ENCODE data around the gene NIBAN1.
A peak's percentile ranks its signal among the peaks of the same experiment; 100 is the strongest.
"Not testable (repeated sequence)": the region's sequence is repeated elsewhere in the genome, so short reads cannot be mapped to it uniquely, and the experiment has no call there.

The NIBAN1 gene

DNA sequence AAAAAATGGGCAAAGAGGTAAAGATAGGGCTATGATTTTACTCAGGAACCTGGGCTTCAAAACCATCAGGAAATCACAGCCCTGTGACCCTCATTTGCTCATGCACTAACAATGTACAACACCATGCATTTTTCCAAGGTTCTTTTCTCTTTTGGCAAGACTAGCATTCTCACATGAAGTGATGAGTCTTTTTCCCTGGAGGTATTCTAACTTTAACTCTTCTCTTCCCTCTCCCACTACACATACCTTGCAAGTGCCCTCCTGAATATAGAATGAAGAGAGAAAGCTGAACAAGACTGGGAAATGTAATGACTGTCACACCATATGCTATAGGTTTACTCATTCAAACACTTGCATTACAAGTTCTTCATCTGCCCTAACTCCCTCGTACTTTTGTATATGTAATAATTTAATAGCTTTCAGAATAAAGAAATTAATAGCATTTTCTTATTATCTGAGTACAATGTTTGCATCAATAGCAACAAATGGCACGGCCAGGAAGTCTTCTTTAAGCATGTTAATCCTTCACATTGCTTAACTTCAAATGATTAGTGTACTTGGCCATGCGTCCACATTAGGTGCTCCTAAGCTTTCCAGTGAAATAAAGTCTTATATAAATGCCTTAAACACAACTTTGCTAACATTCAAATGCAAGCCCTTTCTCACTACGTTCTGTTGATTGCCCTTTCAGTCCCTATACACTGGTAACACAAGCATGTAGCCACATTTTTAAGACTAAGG is 1.8 kb downstream of the NIBAN1 start:
- no peak for DNase-seq

DNA sequence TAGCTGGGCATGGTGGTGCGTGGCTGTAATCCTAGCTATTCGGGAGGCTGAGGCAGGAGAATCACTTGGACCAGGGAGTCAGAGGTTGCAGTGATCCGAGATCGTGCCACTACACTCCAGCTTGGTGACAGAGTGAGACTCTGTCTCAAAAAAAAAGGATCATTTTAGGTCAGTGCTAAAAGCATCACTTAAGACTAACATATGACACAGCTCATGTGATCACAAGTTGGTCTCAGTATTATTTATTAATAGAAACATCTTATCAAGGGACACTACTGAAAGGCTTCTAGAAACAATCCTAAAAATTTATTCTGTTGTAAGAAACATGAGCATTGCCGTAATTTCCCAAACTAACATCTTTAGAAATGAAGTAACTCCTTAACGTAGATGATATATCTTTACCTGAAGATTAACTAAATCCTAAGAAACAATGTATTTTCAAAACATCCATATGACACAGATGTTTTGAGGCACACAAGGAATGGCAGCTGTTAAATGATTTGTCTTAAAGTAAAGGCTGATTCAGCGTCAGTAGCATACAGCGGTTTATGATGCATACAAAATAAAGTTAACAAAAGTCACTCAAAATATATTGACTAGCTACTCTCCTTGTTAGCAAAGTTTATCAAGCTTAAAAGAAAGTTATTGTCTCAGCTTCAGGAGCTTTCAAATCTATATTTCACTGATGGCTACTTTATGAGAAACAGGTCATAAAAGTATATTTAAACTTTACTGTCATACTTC is 2.6 kb downstream of the NIBAN1 start:
- DNase-seq: no peak

DNA sequence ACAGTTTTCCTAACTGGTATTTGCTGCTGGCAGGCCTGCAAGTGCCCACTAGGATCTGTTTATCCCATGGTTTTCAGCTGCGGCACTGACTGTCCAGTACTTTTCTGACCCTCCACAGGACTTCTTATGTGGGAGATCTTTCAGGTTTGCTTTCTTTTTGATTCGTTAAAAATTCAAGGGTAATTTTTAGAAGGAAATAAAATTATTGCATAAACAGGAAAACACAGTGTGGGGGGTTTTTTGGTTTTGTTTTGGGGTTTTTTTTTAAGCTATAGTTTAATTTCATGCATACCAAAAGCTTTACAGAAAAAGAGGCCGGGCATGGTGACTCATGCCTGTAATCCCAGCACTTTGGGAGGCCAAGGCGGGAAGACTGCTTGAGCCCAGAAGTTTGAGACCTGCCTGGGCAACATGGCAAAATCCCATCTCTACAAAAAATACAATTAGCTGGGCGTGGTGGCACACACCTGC is 3.6 kb downstream of the NIBAN1 start:
- no peak for DNase-seq

DNA sequence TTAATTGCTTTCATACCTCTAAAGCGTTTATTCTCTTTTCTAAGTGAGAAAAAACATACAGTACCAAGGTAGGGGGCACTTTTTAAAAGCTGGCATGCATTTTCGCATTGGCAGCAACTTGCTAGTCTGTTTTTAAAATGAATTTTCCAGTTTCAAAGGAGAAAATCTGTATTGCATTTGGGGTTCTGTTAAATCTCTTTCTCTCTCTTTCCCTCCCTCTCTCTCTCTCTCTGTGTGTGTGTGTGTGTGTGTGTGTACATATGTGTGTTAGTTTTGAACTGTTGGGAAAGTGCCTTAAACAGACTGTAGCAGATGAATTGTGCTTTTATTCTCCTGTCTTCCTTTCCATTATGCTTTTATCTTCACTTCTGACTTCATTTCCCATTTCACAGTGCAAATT is 7.3 kb downstream of the NIBAN1 start:
- peak; percentile 40 for DNase-seq

DNA sequence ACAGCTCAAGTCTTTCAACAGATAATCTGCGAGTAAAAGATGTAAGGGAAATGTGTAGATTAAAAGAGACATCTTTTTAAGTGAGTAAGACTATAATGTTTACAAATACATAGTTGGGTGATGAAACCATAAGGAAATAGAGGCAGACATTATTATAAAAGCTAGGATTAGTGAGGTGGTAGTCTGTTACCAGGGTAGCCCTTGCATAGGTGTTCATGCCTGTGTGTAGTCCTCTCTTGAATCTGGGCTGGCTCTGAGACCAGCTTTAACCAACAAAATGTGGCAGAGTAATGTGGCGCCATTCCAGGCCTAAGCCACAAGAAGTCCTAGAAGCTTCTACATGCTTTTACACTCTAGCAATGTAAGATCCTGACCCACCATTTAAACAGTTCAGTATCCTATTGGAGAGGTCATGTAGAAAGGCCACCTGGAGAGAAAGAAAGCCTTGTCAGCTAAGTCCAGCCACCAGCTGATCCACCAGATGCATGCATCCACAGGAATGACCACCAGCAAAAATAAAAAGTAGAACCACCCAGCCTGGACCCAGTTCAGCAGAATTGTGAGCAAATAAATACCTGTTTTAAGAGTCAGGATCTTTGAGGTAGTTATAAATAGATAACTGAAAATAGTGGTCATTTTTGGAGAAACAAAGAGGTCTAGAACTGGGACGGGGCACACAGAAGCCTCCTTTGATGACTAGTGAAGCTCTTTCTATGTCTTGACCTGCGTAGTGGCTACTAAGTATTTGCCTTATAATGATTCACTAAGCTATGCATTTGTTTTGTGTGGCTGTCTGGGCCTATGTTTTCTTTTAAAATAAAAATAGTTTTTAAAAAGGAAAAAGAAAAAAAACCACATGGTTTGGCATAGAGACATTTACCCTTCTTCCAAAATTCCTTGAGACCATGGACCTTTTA is 8.1 kb downstream of the NIBAN1 start:
- peak; percentile 33 for DNase-seq

DNA sequence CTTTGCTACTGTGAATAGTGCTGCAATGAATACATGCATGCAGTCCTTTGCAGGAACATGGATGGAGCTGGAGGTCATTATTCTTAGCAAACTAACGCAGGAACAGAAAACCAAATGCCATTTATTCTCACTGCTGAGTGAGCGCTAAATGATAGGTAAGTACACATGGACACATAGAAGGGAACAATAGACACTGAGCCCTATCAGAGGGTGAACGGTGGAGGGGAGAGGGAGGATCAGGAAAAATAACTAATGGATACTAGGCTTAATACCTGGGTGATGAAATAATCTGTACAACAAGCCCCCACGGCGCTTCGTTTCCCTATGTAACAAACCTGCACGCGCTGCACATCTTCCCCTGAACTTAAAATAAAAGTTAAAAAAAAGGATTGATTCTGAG is 8.9 kb downstream of the NIBAN1 start:
- no peak for DNase-seq

DNA sequence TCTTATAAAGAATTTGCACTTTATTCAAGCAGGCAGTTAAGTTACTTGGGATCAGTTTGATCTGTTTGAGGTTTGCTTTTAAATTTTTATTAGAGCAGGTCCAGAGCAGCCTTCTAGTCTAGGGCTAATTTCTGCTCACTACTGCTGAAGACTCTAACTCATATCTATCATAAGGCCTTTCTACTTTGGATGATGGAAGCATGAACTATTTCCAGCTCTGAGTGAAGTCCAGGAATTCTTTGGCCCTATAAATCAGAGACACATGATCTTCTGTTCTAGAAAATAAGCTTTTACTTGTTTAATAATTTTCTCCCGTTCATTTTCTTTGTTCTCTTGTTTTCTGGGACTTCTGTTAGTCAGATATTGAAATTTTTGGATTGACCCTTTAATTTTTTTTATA is 14.7 kb downstream of the NIBAN1 start:
- no peak for DNase-seq

DNA sequence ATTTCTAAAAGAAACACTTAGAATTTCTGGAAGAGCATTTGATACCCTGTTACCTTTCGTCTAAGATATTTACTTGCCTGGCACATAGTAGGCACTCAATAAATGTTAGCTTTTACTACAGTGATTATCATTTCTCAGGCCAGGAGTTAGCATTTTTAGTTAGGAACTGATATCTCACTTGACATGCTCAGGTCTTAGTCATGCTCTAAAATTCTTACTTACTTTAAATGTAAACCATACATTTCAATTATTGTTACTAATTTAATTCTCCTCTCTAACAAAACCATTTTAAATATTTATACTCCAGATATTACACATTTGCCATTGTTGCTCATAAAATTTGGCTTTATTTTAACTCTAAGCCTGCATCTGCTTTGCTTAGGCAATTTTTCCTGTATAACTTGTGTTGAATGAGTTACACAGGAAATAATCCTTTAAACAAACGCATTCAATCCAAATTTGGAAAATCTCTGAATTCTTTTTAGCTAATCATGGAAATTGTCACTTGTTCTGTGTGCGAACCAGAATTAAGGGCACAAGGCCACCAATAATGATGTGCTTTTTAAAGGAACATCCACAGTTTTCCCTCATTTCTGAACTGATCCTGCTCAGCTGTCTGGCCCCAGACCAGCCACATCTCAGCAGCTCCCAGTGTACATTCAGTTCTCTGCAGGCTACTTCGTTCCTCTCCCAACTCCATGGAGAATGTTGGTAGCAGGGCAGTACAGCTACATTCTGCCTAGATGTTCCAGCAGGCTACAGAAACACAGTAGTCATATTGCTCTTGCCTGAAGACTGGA is 15.6 kb downstream of the NIBAN1 start:
- DNase-seq: no peak

DNA sequence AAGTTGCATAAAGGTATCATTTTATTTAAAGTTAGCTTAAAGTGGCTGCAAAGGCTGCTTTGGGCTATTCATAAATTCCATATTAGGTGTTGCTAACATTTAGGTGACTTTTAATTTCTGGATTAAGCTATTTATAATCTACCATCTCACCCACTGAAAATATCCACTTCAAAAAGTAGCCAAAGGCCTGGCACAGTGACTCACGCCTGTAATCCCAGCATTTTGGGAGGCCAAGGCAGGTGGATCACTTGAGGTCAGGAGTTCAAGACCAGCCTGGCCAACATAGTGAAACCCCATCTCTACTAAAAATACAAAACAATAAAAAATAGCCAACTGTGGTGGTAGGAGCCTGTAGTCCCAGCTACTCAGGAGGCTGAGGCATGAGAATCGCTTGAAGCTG is 16.4 kb downstream of the NIBAN1 start:
- not testable (repeated sequence) for DNase-seq

DNA sequence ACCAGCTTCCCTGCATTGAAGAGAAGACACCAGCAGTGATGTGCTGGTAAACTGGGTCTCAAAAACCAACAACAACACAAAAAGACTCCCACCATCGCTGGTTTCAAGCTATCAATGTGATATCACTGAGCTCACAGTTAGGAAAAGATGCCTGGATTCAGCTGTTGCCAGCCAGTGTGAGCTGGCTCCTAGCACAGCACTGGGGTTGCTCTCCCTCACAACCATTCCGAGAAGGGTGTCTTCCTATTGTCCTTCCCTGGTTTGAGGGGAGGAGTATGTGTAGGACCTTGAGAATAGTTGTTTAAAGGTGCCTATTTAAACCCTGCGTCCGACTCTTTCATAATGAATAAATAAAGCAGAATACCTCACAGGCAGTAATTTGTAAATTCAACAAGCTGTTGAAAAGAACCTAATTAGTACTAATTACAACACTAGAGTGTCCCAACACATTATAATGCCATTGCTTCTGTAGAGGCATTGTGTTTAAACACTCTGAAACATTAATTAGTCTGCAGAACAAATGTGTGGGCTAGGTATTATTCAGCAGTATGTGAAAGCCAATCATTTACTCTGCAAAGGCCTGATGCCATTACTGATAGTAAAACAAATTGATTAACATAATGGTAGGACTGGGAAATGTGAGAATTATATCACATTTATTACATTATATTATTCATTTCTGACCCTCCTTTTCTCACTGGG is 17.2 kb downstream of the NIBAN1 start:
- no peak for DNase-seq

DNA sequence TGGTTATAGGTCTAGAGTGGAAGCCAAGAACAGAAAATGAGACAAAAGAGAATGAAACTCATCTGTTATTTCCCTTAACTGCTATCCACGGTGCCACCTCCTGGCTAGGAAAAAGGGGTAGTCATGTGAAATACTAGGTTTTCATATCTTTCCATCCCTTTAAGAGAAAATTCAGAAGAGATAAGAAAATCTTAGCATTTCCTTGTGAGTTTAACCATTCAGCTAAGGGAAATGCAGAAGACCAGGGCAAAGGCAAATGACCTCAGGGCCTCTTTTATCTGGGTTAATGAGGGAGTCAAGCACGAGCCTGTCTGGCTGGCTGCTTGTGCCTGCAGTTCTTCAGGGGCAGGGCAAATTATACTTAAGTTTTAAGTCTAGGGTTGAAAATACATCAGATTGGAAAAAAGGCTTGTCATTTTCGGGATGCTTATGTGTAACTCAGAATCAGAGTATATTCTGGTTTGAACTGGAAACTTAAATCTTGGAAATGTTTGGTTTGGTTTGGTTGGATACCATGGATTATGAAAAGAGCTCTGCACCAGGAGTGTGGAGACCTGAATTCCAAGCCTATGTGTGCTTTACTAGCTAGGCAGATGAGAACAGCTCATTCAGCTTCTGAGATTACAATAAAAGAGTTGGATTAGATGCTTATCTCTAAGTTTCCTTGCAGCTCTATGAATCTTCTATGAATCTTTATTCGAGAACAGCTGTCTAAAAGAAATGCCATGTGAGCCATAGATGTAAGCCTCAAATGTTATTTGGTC is 19.9 kb downstream of the NIBAN1 start:
- no peak for DNase-seq

DNA sequence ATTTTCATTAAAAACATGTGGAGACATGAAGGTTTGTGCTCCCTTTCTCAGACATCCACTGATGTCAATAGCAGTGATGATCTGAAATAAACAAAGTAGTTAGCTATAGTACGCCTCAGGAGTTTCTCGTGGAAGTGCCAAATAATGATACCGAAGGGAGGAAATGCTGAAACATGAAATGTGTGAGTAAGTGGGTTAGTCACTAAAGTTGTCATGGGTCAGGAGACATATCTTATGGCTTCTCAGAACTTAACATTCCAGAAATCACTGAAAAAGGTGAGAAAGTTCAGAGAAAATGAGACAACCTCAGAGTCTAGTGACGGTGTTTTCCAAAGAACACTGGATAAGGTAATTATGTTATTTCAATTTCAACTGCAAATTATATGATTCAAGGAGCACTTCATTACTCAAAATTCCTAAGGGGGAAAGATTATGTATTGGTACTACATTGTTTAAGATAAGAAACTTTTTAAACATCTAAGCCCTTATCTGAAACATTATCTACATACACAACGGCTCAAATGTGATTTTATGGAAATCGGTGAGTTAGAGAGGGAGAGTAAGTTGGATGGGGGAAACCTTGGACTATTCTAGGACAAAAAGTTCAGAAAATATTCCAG is 20.6 kb downstream of the NIBAN1 start:
- no peak for DNase-seq

DNA sequence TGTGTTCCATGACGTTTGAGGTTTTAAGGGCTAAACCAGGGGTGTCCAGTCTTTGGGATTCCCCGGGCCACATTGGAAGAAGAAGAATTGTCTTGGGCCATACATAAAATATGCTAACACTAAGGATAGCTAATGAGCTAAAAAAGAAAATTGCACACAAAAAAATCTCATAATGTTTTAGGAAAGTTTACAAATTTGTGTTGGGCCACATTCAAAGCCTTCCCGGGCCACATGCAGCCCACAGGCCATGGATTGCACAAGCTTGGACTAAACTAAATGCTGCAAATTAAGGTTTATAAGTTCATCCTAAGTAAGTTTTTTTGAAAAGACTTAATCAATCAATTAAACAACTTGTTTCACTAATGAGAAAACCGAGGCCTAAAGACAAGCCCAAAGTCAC is 21.9 kb downstream of the NIBAN1 start:
- DNase-seq: no peak

DNA sequence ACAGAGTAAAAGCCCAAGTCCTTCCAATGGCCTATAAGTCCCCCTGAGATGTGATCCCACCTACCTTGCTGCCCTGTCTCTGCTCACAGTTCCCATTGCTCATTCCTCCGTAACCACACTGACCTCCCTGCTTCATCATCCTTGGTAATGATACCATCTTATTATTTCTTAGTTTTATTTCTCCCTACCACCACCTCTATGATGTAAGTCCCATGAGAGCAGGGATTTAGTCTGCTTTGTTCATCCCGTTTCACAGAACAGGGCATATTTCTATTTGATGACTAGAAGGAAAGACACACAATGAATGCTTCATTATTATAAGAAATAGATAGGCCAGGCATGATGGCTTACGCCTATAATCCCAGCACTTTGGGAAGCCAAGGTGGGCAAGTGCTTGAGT is 22.5 kb downstream of the NIBAN1 start:
- DNase-seq: no peak

DNA sequence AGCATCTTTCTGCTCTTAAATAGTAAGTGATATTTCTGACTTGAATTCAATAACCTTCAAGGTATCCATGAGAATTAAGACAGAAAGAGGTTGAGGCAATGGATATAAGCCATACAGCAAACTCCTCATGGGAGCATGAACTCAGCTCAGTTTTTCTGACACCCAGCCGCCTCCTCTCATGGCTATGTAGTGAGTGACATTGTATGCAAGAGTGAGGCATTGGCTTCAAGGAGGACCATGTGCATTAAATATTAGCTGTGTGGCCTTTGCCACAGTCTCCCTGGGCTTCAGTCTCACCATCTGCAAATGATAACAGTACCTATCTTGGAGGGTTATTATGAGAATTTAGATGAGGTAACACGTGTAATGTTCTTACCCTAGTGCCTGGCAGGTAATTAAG is 23.4 kb downstream of the NIBAN1 start:
- DNase-seq: no peak

DNA sequence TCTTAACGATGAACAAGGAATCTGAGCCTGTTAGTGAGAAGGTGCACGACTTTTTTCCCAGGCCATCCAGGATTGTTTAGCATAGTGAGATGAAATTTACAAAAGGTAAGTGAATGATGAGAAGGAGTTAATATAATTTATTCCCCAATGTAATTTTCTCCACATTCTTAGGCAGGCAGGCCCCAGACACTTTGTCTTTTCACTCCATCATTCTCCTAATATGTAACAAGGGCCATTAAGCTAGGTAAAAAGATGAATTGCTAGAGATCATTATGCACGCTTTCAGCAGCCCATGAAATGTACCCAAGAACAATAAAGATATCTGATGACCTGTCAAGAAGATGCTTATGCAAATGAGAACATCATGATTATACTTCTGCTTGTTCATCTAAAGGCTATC is 24.1 kb downstream of the NIBAN1 start:
- no peak for DNase-seq

DNA sequence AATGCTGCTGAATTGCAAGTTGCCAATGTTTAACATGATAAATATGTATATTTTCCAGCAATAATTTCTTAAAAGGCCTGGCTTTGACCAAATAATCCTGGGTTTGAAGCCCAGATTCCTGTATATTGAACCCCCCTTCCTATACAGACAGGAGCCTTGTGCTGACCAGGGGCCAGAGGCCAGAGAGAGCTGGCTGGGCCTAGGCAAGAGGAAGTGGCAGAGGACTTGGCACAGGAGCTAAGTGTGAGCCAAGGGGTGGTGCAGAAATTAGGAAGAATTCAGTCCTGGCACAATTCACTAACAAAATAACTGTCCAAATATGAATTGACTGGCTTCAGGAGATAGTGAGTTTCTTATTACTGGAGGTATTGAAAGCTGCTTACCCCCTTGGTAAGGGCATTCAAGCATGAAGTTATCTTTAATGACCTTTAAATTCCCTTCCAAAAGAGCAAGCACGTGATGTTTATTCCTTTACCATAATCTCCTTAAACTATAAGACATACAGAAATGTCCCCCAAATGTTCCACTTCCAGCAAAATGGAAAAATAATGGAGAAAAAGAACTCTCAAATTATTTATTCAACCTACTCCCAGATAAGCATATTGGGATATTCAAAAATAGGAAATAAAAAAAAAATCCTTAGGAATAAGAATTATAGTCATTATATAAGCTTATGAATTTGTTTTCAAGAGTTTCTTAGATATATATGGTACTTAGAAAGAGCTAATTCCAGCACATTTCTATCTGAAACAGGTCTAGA is 26.6 kb downstream of the NIBAN1 start:
- DNase-seq: no peak

DNA sequence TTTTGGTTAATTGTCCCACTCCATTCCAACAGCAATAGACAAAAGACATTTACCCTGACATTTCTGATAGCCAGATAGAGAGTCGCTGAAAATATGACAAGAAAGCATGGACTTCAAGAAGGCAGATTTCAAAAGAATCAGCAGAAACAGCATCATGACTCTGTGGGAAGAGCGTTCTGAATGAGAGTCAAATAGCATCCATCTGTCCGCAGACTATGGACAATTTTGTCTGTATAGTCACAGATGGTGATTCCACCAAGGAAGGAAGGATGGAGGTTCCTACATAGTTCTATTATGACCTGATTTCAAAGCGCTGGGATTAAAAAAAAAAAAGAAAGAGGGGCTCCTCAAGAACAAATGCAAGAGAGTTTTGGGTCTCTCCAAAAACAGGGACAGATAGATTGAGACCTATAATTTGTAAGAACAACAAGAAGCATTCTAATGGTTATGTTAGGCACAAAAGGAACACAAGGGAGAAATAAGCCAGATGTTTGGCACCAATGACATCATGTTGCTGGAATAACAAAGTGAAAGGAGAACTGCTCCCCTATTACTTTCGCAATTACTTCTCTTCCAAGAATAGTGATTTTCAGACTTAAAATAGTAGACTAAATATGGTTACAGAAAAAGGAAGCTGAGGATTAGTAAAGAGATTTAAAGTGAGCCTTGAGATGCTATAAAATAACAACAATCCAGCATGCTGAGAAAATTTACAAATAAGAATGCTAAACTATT is 28.5 kb downstream of the NIBAN1 start:
- no peak for DNase-seq

DNA sequence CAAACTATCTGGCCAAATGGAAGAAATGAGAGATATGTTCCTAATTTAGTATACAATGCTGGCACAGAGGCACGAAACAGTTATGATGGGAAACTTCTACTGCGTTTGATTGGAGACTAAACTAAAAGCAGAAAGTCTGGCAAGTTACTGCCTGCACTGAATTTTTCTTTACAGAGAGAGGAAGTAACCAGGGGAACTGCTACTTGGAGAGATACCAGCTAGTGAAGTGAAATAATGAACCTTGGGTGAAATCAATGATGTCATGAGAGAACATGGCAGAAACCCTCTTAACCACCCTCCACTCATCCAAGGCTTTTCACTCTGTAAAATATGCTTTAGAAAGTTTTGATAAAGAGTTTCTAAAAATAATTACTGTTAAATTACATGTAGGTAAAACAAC is 29.3 kb downstream of the NIBAN1 start:
- no peak for DNase-seq

Measured in femur (tissue), 1 donor.